CD4-positive, CD25-positive, alpha-beta regulatory T cell (primary cell): ENCODE measurements around the gene GRAP2. TPM values are rescaled to one million over a fixed set of nuclear protein-coding genes. Genes with fewer than 3 reads are reported as not detected.

Experiments used
- ATAC-seq, 2 donors: fragments of 150-1000 bp; cut with Tn5 transposase; one replicate each; pipeline ENCODE4 v1.10.0; 2021; ENCODE audit warnings: low read depth in 2 of 2, moderate number of reproducible peaks in 2 of 2, moderate library complexity in 1 of 2
- DNase-seq, 3 donors: peaks; one replicate each; pipeline versions ENCODE4 v3.0.0 to v3.0.0-alpha.2; 2012 to 2022; ENCODE audit warnings: mixed read lengths in 1 of 3
- H3K27ac ChIP-seq: one replicate; pipeline ENCODE4 v1.7.0; 2013; ENCODE audit warnings: mild to moderate bottlenecking, low read length; ENCODE audit not compliant: insufficient read depth, poor library complexity, severe bottlenecking
- H3K27me3 ChIP-seq: one replicate; pipeline ENCODE4 v1.7.0; 2013; ENCODE audit warnings: low read length; ENCODE audit not compliant: control insufficient read depth, insufficient read depth
- H3K36me3 ChIP-seq: one replicate; pipeline ENCODE4 v1.7.0; 2013; ENCODE audit warnings: mild to moderate bottlenecking, low read length, moderate library complexity; ENCODE audit not compliant: control insufficient read depth, insufficient read depth
- H3K4me1 ChIP-seq: 2 replicates; pipeline ENCODE4 v1.7.0; 2013; ENCODE audit warnings: mild to moderate bottlenecking, low read length; ENCODE audit not compliant: insufficient read depth, control insufficient read depth, poor library complexity, severe bottlenecking
- H3K4me3 ChIP-seq: one replicate; pipeline ENCODE4 v1.7.0; 2013; ENCODE audit warnings: low read depth, mild to moderate bottlenecking, low read length, moderate library complexity
- H3K9me3 ChIP-seq, 2 experiments: 1 replicate in 1 of 2; 2 replicates in 1 of 2; pipeline ENCODE4 v1.7.0; 2013; ENCODE audit warnings: low read length in 2 of 2, mild to moderate bottlenecking in 1 of 2, moderate library complexity in 1 of 2; ENCODE audit not compliant: control insufficient read depth in 2 of 2
- H3K27ac Mint-ChIP-seq, 3 donors: one replicate each; pipeline ENCODE4 v1.8.0; 2020 to 2022; ENCODE audit warnings: mild to moderate bottlenecking in 3 of 3, mixed read lengths in 3 of 3, moderate library complexity in 2 of 3
- H3K27me3 Mint-ChIP-seq: one replicate; pipeline ENCODE4 v1.8.0; 2022; ENCODE audit warnings: mild to moderate bottlenecking, mixed read lengths
- H3K36me3 Mint-ChIP-seq: one replicate; pipeline ENCODE4 v1.8.0; 2020; ENCODE audit warnings: mixed read lengths
- H3K4me1 Mint-ChIP-seq, 4 donors: one replicate each; pipeline ENCODE4 v1.8.0; 2020 to 2022; ENCODE audit warnings: mixed read lengths in 4 of 4, mild to moderate bottlenecking in 1 of 4
- H3K4me3 Mint-ChIP-seq, 4 donors: one replicate each; pipeline ENCODE4 v1.8.0; 2020 to 2022; ENCODE audit warnings: mild to moderate bottlenecking in 4 of 4, mixed read lengths in 4 of 4, moderate library complexity in 3 of 4
- H3K9me3 Mint-ChIP-seq, 7 donors: one replicate each; pipeline ENCODE4 v1.8.0; 2020 to 2022; ENCODE audit warnings: mixed read lengths in 7 of 7, mild to moderate bottlenecking in 3 of 7, moderate library complexity in 2 of 7
- polyA plus RNA-seq, 4 donors: library from polyadenylated mRNA; unstranded; fragments of 300-500 nt; fragmentation: Illumina TruSeq; gene quantifications; one replicate each; pipeline ENCODE4 v1.2.3, GENCODE V29; 2021
- total RNA-seq: library from RNA; stranded (reverse); gene quantifications from one replicate; pipeline ENCODE4 v1.2.3, GENCODE V29; 2022

Gene GRAP2
- total and polyA plus RNA-seq, 5 donors from 2014 or later = 48.9 to 160 (median 55.3) TPM

DNA sequence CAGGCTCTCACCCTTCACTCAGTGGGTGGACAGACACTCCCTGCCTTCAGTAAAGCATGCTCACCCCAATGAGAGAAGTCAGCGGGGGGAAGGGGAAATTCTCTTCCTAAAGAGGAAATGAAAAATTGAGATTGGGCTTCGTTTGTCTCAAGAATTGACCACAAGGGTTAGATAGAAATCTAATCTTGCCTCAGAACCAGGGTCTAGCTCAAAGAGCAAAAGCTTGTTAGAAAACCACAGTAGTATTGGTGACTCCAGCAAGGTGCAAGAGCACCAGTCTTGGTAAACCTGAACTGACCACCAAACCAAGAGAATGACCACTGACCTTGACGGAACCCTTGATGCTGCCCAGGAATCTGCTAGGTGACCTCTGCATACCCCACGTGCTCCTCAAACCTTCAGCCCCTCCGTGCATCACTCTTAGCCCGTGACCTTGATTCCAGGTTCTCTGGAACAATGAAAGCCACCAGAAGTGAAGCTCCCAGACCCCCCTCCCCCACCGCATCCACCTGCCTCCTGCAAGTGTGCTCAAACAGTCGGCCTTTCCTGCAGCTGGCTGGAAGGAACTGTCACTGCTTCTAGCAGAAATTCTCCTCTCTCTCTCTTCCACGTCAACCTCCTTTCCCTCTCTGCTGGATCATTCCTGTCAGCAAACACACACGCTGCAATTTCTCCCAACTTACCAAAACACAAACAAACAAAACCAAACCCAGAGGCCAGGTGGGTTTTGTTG is 56.2 kb downstream of the GRAP2 start:
- Histone ChIP-seq H3K9me3 (no peaks in the 10 kb centered on the region), H3K4me3 (no peak overlapping the region), H3K27me3 (no peaks in the 10 kb centered on the region), H3K36me3 (peaks cover 52% of the 10 kb centered on the region), H3K27ac (peak overlapping the region; percentile 47), H3K4me1 (peaks cover 72% of the 10 kb centered on the region)
- Mint-ChIP-seq H3K4me3 (peak overlapping the region in 1 of 4 donors; percentile 12), H3K27me3 (no peaks in the 10 kb centered on the region), H3K36me3 (peaks cover 68% of the 10 kb centered on the region), H3K9me3 (peaks cover 0 to 1% (median 0%) of the 10 kb centered on the region in 7 donors), H3K4me1 (peaks cover 24 to 88% (median 68%) of the 10 kb centered on the region in 4 donors), H3K27ac (peak overlapping the region; percentile 49 to 90 (median 88))
- ATAC-seq (no peak), DNase-seq (no peak)

DNA sequence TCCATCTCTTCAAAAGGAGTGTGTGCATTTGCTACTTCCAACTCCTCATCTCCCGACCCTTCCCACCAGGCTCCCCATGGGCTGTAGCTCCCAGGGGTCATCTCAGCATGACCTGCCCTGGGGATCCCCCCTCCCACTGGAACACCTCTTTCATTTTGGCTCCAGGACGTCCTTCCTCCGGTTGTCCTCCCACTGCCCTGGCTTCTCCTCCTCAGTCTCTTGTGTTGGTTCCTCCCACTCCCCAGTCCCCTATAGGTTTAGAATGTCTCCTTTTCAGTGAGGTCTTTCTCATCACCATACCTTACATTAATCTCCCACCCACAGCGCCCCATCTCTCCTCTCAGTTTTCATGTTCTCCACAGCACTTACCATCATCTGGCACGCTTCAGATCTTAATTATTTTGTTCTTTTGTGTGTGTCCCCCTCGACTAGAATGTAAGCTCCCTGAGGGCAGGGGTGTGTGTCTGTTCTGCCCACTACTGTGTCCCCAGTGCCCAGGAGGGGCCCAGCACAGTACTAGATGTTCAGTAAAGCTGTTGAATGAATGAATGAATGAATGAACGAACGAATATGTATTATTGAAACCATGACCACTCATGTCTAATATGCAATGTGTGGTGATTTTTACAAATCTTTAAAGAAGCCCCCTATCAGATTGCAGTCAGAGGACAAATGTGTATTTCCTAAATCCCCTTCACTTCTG is 57.3 kb downstream of the GRAP2 start:
- peak overlapping the region; percentile 76 to 88 (median 77) for H3K27ac Mint-ChIP-seq
- Histone ChIP-seq H3K27me3 (no peaks in the 10 kb centered on the region), H3K27ac (no peak overlapping the region), H3K36me3 (peaks cover 60% of the 10 kb centered on the region), H3K4me3 (no peak overlapping the region), H3K4me1 (peaks cover 62% of the 10 kb centered on the region), H3K9me3 (no peaks in the 10 kb centered on the region)
- DNase-seq (no peak), ATAC-seq (no peak)
- H3K27me3 Mint-ChIP-seq = no peaks in the 10 kb centered on the region
- peaks cover 16 to 79% (median 59%) of the 10 kb centered on the region in 4 donors for H3K4me1 Mint-ChIP-seq
- peaks cover 0 to 1% (median 0%) of the 10 kb centered on the region in 7 donors for H3K9me3 Mint-ChIP-seq
- H3K4me3 Mint-ChIP-seq = peak overlapping the region in 2 of 4 donors; percentile 32 to 65
- H3K36me3 Mint-ChIP-seq = peaks cover 66% of the 10 kb centered on the region

DNA sequence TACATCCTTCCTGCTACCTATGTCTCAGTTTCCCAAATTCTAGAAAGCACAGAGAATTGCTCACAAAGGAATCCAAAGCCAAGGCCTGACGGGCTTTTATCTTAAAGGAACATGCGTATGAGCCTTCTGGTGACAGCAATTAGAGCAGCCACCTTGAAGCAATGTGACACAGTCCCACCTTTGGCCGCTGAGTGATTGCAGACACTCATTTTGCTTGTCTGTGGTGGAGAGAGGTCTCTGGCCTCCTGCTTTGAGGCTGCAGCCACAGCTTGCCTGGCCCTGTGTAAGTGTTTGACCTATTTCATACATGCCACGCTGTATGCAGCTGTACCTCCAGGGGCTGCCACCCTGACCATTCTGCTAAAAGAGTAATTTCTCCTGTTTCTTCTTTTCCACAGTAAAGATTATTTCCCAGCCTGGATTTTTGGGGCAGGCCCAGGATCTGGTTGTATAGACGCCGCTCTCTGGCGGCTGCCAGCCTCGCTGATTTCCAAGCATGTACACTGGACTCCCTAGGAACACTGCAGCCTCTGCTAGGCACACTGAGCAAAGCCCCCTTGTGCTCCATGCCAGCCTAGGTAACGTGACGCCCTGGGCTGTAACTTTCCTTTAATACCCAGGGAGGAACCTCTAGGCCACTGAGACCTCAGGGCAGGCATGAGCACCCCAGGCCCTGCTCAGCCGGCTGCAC is 58.2 kb downstream of the GRAP2 start:
- no peak for ATAC-seq
- Mint-ChIP-seq H3K4me1 (peaks cover 13 to 72% (median 53%) of the 10 kb centered on the region in 4 donors), H3K36me3 (peaks cover 62% of the 10 kb centered on the region), H3K27me3 (no peaks in the 10 kb centered on the region), H3K4me3 (peak overlapping the region; percentile 39 to 77 (median 63)), H3K27ac (peak overlapping the region; percentile 77 to 92 (median 88)), H3K9me3 (peaks cover 0 to 1% (median 0%) of the 10 kb centered on the region in 7 donors)
- Histone ChIP-seq H3K36me3 (peaks cover 65% of the 10 kb centered on the region), H3K4me1 (peaks cover 54% of the 10 kb centered on the region), H3K4me3 (no peak overlapping the region), H3K9me3 (no peaks in the 10 kb centered on the region), H3K27me3 (no peaks in the 10 kb centered on the region), H3K27ac (peak overlapping the region; percentile 19)
- no peak for DNase-seq

DNA sequence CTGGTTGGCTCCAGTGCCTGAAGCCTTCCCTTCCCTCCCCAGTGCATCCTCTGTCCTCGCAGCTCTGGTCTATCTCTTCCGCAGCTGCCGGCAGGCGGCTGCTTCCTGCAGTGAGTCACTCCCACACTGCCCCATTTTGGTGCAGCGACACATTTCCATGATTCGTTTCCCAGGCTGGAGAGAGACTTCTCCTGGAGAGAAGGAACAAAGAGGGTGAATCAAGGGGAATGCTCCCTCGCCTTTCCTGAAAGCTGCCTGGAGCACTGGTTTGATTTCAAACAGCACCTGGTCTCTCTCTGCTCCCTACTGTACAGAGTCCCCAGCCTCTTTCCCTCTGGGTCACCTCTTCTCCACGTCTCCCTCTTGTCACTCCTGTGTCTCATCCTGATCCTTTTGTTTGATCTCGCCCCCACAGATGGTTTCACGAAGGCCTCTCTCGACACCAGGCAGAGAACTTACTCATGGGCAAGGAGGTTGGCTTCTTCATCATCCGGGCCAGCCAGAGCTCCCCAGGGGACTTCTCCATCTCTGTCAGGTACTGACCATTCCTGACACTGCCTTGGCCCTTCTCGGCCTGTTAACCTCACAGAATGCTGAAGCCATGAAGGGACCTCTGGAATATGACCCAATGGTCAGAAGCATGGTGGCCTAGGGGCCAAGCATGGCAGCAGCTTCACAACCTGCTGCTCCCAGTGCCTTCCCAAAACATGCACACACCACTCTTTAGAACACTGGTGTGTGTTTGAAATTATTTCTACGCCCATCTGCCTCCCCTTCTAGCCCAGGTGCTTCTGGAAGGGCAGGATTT is 59.0 kb downstream of the GRAP2 start, which contains the start of gene TMA7B:
Gene TMA7B, plus strand, starts transcription at position 758 of the 808 bp plus-strand sequence. CDS start 3,978 bp downstream, outside the sequence.
- H3K27ac ChIP-seq = peak within 1 kb of the TSS; percentile 61

DNA sequence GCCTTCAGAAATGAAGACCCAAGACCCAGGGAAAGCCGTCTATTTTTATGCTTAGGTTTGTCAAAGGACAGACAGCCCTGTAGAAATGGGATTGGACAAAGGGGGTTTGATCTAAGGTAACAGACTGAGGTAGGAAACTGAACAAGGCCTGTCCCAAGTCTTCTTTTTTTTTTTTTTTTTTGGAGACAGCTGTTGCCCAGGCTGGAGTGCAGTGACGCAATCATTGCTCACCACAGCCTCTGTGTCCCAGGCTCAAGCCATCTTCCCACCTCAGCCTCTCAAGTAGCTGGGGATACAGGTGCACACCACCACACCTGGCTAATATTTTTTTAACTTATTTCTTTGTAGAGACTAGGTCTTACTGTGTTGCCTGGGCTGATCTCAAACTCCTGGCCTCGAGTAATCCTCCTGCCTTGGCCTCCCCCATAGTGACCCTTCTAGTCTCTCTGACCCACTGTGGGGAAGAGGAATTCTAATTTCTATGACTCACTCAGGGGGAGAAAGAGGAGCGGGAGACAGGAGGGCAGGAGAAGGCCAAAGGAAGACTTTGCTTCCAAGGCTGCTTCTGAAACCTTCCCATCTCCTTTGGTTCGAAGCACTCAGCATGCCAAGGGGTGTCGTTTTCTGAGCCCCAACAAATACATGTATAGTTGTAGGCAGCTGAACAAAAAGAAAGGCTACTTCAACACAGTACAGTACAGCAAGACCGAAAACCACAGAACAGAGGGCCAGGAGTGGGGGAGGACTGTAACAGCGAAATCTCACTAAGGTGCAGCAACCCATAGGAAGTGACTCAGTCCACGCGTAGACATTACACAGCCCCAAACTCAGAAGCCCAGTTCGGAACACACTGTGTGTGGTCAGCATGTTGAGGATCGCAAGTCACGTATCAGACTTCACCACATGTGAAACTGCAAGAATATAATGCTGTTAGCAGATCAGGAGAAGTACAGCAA is 60.2 kb downstream of the GRAP2 start:
- no peaks in the 10 kb centered on the region for H3K27me3 ChIP-seq
- H3K4me3 ChIP-seq = peak overlapping the region; percentile 37
- Mint-ChIP-seq H3K36me3 (peaks cover 58% of the 10 kb centered on the region), H3K9me3 (peaks cover 0 to 1% (median 0%) of the 10 kb centered on the region in 7 donors), H3K4me3 (peak overlapping the region in 3 of 4 donors; percentile 5 to 37 (median 20)), H3K27ac (peak overlapping the region; percentile 77 to 96 (median 88)), H3K27me3 (no peaks in the 10 kb centered on the region), H3K4me1 (peaks cover 13 to 62% (median 47%) of the 10 kb centered on the region in 4 donors)
- ATAC-seq = peak; percentile 85
- peaks cover 40% of the 10 kb centered on the region for H3K4me1 ChIP-seq
- H3K27ac ChIP-seq = peak overlapping the region; percentile 61
- peak; percentile 16 to 91 (median 37) for DNase-seq
- H3K36me3 ChIP-seq = peaks cover 79% of the 10 kb centered on the region
- no peaks in the 10 kb centered on the region for H3K9me3 ChIP-seq

More for the DNA sequence above, 59.0 kb downstream of the GRAP2 start, which contains the start of gene TMA7B:
- Histone ChIP-seq H3K4me1 (peaks cover 46% of the 10 kb centered on the region), H3K36me3 (peaks cover 73% of the 10 kb centered on the region), H3K9me3 (no peaks in the 10 kb centered on the region), H3K4me3 (peak within 1 kb of the TSS; percentile 37), H3K27me3 (no peaks in the 10 kb centered on the region)
- Mint-ChIP-seq H3K9me3 (peaks cover 0 to 1% (median 0%) of the 10 kb centered on the region in 7 donors), H3K27ac (peak within 1 kb of the TSS; percentile 77 to 96 (median 88)), H3K4me3 (peak within 1 kb of the TSS; percentile 37 to 77 (median 50)), H3K36me3 (peaks cover 62% of the 10 kb centered on the region), H3K4me1 (peaks cover 13 to 69% (median 51%) of the 10 kb centered on the region in 4 donors), H3K27me3 (no peaks in the 10 kb centered on the region)
- DNase-seq = peak in 1 of 3 donors; percentile 67
- ATAC-seq = peak; percentile 62 to 67

DNA sequence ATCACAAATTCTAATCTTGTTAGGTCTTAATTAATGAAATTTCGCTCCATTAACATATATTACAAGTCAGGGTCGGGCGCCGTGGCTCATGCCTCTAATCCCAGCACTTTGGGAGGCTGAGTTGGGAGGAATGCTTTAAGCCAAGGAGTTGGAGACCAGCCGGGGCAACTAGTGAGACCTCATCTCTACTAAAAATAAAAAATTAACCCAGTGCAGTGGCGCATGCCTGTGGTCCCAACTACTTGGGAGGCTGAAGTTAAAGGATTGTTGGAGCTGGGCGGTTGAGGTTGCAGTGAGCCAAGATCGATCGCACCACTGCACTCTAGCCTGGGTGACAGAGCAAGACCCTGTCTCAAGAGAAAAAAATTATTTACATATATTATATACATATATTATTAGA is 61.2 kb downstream of the GRAP2 start:
- Histone ChIP-seq H3K4me1 (peaks cover 37% of the 10 kb centered on the region), H3K27ac (peak overlapping the region; percentile 61), H3K4me3 (no peak overlapping the region), H3K9me3 (no peaks in the 10 kb centered on the region), H3K36me3 (peaks cover 84% of the 10 kb centered on the region), H3K27me3 (no peaks in the 10 kb centered on the region)
- H3K36me3 Mint-ChIP-seq = peaks cover 63% of the 10 kb centered on the region
- H3K9me3 Mint-ChIP-seq = no peaks in the 10 kb centered on the region
- no peak for ATAC-seq
- peak overlapping the region in 2 of 4 donors; percentile 5 to 42 for H3K4me3 Mint-ChIP-seq
- no peaks in the 10 kb centered on the region for H3K27me3 Mint-ChIP-seq
- H3K4me1 Mint-ChIP-seq = peaks cover 13 to 59% (median 44%) of the 10 kb centered on the region in 4 donors
- peak overlapping the region; percentile 77 to 96 (median 80) for H3K27ac Mint-ChIP-seq
- no peak for DNase-seq
